BE2C (cell line): ENCODE data around the gene NUDT13.
"Not testable (repeated sequence)": the region's sequence is repeated elsewhere in the genome, so short reads cannot be mapped to it uniquely, and the experiment has no call there.

ENCODE experiments used
- DNase-seq: peaks from one replicate; pipeline ENCODE4 v3.0.0-alpha.2; 2020
- H3K27me3 ChIP-seq: fragments of 250-450 bp; sonication (Bioruptor Pico); 2 replicates; pipeline ENCODE4 v1.5.1; 2020; ENCODE audit warnings: mild to moderate bottlenecking
- H3K36me3 ChIP-seq: fragments of 250-450 bp; sonication (Bioruptor Pico); 2 replicates; pipeline ENCODE4 v1.5.1; 2020; ENCODE audit warnings: mild to moderate bottlenecking
- H3K4me1 ChIP-seq: fragments of 250-450 bp; sonication (Bioruptor Pico); 2 replicates; pipeline ENCODE4 v1.5.1; 2020
- H3K4me3 ChIP-seq: 2 replicates; pipeline ENCODE4 v1.5.1; 2011; ENCODE audit warnings: low read depth, low read length
- H3K9me3 ChIP-seq: fragments of 250-450 bp; sonication (Bioruptor Pico); 2 replicates; pipeline ENCODE4 v1.5.1; 2020
- CTCF ChIP-seq: IDR thresholded peaks from 2 replicates; pipeline ENCODE4 v1.5.1; 2012; ENCODE audit warnings: mild to moderate bottlenecking, low read depth, low read length

Gene NUDT13

GRCh38 chr10:73096449-73097304 is 13.6 kb upstream of the NUDT13 start, which contains the start of gene P4HA1:
Gene P4HA1, minus strand, starts transcription at chr10:73096866. Its CDS starts 21,983 bp downstream, at chr10:73074883.
- H3K27me3 ChIP-seq, result no peaks in the 10 kb centered on the region
- H3K4me1 ChIP-seq, result no peaks in the 10 kb centered on the region
- no peaks in the 10 kb centered on the region for H3K9me3 ChIP-seq
- DNase-seq, result peak; percentile 99
- peak within 1 kb of the TSS; percentile 63 for H3K4me3 ChIP-seq
- peak; percentile 64 for TF ChIP-seq CTCF
- no peaks in the 10 kb centered on the region for H3K36me3 ChIP-seq

- peak overlapping the region; percentile 63 for H3K4me3 ChIP-seq
- H3K4me1 ChIP-seq, result no peaks in the 10 kb centered on the region
- H3K9me3 ChIP-seq, result no peaks in the 10 kb centered on the region
- H3K36me3 ChIP-seq, result no peaks in the 10 kb centered on the region
- TF ChIP-seq CTCF, result no peak
- H3K27me3 ChIP-seq, result no peaks in the 10 kb centered on the region
- no peak for DNase-seq
Observed at GRCh38 chr10:73097305-73097670, 13.0 kb upstream of the NUDT13 start.

GRCh38 chr10:73099141-73099540 is 11.1 kb upstream of the NUDT13 start:
- H3K4me1 ChIP-seq, result no peaks in the 10 kb centered on the region
- no peaks in the 10 kb centered on the region for H3K27me3 ChIP-seq
- no peak for TF ChIP-seq CTCF
- H3K36me3 ChIP-seq, result no peaks in the 10 kb centered on the region
- H3K9me3 ChIP-seq, result no peaks in the 10 kb centered on the region
- DNase-seq, result no peak
- no peak overlapping the region for H3K4me3 ChIP-seq

- H3K4me3 ChIP-seq, result no peak overlapping the region
- H3K4me1 ChIP-seq, result no peaks in the 10 kb centered on the region
- DNase-seq, result no peak
- H3K27me3 ChIP-seq, result no peaks in the 10 kb centered on the region
- no peak for TF ChIP-seq CTCF
- no peaks in the 10 kb centered on the region for H3K36me3 ChIP-seq
- H3K9me3 ChIP-seq, result no peaks in the 10 kb centered on the region
Observed at GRCh38 chr10:73106301-73106700, 4.0 kb upstream of the NUDT13 start.

GRCh38 chr10:73109248-73109652 is 1.0 kb upstream of the NUDT13 start:
- H3K9me3 ChIP-seq, DNase-seq, H3K36me3 ChIP-seq, H3K4me3 ChIP-seq, H3K27me3 ChIP-seq, H3K4me1 ChIP-seq: not testable (repeated sequence)

GRCh38 chr10:73112032-73112431 is 1.8 kb downstream of the NUDT13 start:
- H3K36me3 ChIP-seq, H3K4me1 ChIP-seq, H3K4me3 ChIP-seq, H3K27me3 ChIP-seq, DNase-seq, H3K9me3 ChIP-seq: not testable (repeated sequence)

GRCh38 chr10:73113551-73113950 is 3.3 kb downstream of the NUDT13 start:
- TF ChIP-seq CTCF, result no peak
- DNase-seq, result no peak
- no peak overlapping the region for H3K4me3 ChIP-seq
- H3K9me3 ChIP-seq, result no peaks in the 10 kb centered on the region
- H3K27me3 ChIP-seq, result no peaks in the 10 kb centered on the region
- H3K36me3 ChIP-seq, result no peaks in the 10 kb centered on the region
- H3K4me1 ChIP-seq, result no peaks in the 10 kb centered on the region
